ENCODE data around the gene HSPB1.

- TF ChIP-seq, protein P1, sequence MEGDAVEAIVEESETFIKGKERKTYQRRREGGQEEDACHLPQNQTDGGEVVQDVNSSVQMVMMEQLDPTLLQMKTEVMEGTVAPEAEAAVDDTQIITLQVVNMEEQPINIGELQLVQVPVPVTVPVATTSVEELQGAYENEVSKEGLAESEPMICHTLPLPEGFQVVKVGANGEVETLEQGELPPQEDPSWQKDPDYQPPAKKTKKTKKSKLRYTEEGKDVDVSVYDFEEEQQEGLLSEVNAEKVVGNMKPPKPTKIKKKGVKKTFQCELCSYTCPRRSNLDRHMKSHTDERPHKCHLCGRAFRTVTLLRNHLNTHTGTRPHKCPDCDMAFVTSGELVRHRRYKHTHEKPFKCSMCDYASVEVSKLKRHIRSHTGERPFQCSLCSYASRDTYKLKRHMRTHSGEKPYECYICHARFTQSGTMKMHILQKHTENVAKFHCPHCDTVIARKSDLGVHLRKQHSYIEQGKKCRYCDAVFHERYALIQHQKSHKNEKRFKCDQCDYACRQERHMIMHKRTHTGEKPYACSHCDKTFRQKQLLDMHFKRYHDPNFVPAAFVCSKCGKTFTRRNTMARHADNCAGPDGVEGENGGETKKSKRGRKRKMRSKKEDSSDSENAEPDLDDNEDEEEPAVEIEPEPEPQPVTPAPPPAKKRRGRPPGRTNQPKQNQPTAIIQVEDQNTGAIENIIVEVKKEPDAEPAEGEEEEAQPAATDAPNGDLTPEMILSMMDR (IDR thresholded peaks at IDR 0.05; ENCODE audit: low read length), result no peak
- no peak for TF ChIP-seq EZH2 (IDR thresholded peaks at IDR 0.05; ENCODE audit: borderline replicate concordance, low read length)
These were observed 16.7 kb upstream of the HSPB1 start for GRCh38 chr7:76285604-76286374.

Measured in OCI-LY1 (cell line).